Stimulated activated memory B cell treated with anti-CD40 and anti-IgM and Interleukin-4, amounts not matched to agents 10 μg/mL and 1 μg/mL and 100 μg/mL, for 72 hours (primary cell): ENCODE results near the gene EGF.

Experiments used
- ATAC-seq: fragments of 150-1000 bp; cut with Tn5 transposase; 2 replicates; pipeline ENCODE4 v1.10.0; 2021
- H3K27ac Mint-ChIP-seq: one replicate; pipeline ENCODE4 v1.8.0; 2022; ENCODE audit warnings: mild to moderate bottlenecking, mixed read lengths
- H3K27me3 Mint-ChIP-seq: one replicate; pipeline ENCODE4 v1.8.0; 2022; ENCODE audit warnings: mixed read lengths
- H3K36me3 Mint-ChIP-seq: one replicate; pipeline ENCODE4 v1.8.0; 2022; ENCODE audit warnings: mixed read lengths
- H3K4me1 Mint-ChIP-seq: one replicate; pipeline ENCODE4 v1.8.0; 2022; ENCODE audit warnings: mixed read lengths
- H3K4me3 Mint-ChIP-seq: one replicate; pipeline ENCODE4 v1.8.0; 2022; ENCODE audit warnings: mild to moderate bottlenecking, moderate library complexity, mixed read lengths
- H3K9me3 Mint-ChIP-seq: one replicate; pipeline ENCODE4 v1.8.0; 2022; ENCODE audit warnings: mixed read lengths

EGF gene

DNA sequence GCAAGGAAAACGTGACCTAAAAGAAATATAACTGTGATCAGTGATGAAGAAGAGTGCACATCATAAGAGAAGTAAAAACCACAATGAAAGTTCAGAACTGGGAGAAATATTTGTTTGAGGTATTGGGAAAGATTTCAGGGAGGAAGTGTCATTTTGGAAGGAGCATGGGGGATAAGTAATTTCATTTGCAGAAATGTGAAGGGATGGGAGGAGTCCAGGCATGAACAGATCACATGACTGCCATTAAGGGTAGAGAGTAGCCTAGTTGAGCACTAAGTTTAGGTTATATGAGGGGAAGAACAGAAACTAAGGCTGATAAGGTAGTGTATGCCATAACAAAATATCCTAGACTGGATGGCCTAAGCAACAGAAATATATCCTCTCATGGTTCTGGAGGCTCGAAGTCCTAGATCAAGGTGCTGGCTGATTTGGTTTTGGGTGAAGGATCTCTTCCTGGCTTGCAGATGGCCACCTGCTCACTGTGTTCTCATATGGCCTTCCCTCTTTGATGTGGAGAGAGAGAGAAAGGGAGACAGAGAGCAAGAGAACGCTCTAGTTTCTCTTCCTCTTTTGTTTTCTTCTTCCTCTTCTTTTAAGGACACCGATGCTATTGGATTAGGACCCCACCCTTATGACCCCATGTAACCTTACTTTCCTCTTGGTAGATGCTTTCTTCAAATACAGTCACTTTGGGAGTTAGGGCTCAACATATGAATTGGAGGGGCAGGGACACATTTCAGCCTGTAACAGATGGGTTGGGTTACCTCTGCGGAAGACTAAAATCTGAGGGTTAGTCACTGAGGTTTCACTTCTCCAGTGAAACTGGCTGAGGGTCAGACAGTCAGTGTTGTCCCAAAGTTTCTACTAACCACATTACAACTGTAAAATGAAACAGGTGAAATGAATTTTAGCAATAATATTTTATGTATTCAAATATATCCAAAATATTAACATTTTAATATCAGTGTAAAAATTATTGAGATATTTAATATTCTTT, 77.9 kb downstream of the EGF start:
- peaks cover 33% of the 10 kb centered on the region for H3K4me1 Mint-ChIP-seq
- H3K9me3 Mint-ChIP-seq, result peaks cover 10% of the 10 kb centered on the region
- H3K27me3 Mint-ChIP-seq, result no peaks in the 10 kb centered on the region
- H3K27ac Mint-ChIP-seq, result peak overlapping the region; percentile 51
- no peak overlapping the region for H3K4me3 Mint-ChIP-seq
- no peaks in the 10 kb centered on the region for H3K36me3 Mint-ChIP-seq
- peak; percentile 92 for ATAC-seq

DNA sequence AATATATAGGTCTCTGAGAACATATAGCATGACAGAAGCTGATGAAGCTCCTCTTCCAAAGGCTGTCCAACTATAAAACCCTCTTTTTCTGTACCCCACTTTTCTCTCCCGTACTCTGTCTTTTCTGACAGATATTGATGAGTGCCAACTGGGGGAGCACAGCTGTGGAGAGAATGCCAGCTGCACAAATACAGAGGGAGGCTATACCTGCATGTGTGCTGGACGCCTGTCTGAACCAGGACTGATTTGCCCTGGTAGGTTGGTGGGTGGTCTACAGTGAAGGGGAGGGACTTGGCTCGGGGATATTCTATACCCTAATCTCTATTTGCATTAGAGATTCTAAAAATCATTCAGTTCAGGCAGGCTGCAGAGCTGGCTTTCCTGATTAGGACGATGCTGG, 80.4 kb downstream of the EGF start:
- Mint-ChIP-seq H3K27me3 (no peaks in the 10 kb centered on the region), H3K36me3 (no peaks in the 10 kb centered on the region), H3K27ac (no peak overlapping the region), H3K4me1 (peaks cover 33% of the 10 kb centered on the region), H3K4me3 (no peak overlapping the region), H3K9me3 (peaks cover 10% of the 10 kb centered on the region)
- no peak for ATAC-seq

DNA sequence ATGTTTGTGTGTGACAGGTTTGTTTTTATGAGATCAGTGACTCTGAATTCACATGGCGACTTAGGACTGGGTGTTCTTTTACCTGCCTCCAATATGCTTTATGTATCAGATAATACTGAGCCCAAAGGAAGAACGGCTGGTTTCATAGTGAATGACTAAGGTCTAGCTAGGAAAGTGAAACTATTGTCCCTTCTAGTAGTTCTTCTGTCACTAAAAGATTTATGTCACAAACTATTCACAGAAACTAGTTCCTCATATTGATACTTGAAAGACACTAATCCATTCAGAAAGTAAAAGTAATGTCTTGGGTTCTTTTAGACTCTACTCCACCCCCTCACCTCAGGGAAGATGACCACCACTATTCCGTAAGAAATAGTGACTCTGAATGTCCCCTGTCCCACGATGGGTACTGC, 81.7 kb downstream of the EGF start:
- Mint-ChIP-seq H3K9me3 (peaks cover 8% of the 10 kb centered on the region), H3K4me3 (no peak overlapping the region), H3K36me3 (no peaks in the 10 kb centered on the region), H3K27me3 (peaks cover 3% of the 10 kb centered on the region), H3K4me1 (peaks cover 33% of the 10 kb centered on the region), H3K27ac (no peak overlapping the region)
- peak; percentile 57 for ATAC-seq

DNA sequence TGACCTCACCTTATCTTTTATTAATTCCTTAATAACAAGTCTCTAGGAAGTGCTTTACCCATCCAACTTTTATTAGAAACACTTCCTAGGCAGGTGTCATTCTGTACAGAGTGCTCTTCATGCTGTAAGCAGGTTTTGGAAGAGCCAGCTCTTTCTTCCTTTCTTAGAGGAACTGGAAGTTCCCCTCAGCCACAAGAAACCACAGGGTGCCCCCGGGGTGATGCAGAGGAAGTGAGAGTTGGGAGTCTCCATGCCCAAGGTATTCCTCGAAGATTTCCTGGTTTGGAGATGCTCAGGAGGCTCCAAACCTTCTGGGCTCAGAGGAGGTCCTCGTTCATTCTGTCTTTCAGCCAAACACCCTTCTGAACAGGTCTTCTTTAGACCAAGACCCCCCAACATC, 83.8 kb downstream of the EGF start:
- ATAC-seq, result no peak
- peaks cover 16% of the 10 kb centered on the region for H3K4me1 Mint-ChIP-seq
- peaks cover 12% of the 10 kb centered on the region for H3K27me3 Mint-ChIP-seq
- no peak overlapping the region for H3K4me3 Mint-ChIP-seq
- H3K36me3 Mint-ChIP-seq, result no peaks in the 10 kb centered on the region
- no peak overlapping the region for H3K27ac Mint-ChIP-seq
- no peaks in the 10 kb centered on the region for H3K9me3 Mint-ChIP-seq

DNA sequence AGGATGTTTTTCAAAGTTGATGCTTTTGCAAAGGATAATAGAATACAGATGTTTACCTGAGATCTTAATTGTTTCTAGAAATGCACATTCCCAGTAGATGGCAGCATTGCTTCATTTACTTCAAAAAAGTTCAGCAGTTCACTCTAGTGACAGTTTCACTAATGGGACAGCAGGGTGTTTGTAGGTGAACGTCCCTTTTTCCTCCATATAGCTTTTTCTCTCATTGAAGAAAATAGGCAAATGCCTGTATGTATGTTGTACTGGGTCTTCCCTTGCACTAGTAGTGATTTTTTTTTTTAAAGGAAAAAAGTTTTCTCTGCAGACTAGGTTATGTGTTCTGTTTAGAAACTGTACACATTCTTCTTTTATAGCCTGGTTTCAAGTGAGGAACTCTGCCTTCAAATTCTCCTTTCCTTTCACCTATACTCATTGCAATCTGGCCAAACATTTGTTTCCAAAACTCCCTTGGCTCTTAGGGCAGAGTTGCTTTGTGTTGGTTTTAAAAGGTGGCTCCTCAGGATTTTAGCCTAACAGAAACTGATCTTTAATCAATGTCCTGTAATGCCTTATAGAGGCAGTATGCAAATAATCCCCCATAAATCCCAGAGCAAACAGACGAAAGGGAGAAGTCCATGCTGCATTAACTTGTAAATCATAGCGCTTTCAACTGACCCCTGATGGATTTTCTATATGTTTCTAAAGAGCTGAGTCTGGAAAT, 86.3 kb downstream of the EGF start:
- Mint-ChIP-seq H3K27ac (no peak overlapping the region), H3K36me3 (no peaks in the 10 kb centered on the region), H3K9me3 (no peaks in the 10 kb centered on the region), H3K4me1 (peaks cover 9% of the 10 kb centered on the region), H3K27me3 (peaks cover 12% of the 10 kb centered on the region), H3K4me3 (no peak overlapping the region)
- ATAC-seq, result peak; percentile 55

DNA sequence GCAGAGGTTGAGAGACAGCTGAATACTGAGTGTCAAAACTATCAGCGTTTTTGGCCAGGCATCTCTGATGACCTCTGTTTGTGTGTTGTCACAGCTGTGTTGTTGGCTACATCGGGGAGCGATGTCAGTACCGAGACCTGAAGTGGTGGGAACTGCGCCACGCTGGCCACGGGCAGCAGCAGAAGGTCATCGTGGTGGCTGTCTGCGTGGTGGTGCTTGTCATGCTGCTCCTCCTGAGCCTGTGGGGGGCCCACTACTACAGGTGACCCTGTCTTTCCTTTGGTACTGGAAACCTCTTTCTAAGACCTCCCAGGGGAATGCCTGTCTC, 86.9 kb downstream of the EGF start:
- no peaks in the 10 kb centered on the region for H3K36me3 Mint-ChIP-seq
- H3K27me3 Mint-ChIP-seq, result peaks cover 12% of the 10 kb centered on the region
- ATAC-seq, result no peak
- H3K4me3 Mint-ChIP-seq, result no peak overlapping the region
- peaks cover 5% of the 10 kb centered on the region for H3K4me1 Mint-ChIP-seq
- no peak overlapping the region for H3K27ac Mint-ChIP-seq
- H3K9me3 Mint-ChIP-seq, result no peaks in the 10 kb centered on the region

DNA sequence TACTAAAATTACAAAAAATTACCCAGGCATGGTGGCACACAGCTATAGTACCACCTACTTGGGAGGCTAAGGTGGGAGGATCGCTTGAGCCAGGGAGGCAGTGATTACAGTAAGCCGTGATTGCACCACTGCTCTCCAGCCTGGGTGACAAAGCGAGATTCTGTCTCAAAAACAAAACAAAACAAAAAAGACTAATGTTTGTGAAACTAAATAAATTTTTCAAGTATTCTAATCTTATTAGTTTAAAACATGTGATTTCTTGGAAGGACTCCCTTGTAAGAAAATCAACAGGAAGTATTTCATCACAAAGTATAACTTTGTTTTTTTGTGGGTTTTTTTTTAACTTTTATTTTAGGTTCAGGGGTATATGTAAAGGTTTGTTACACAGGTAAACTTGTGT, 89.6 kb downstream of the EGF start:
- peaks cover 12% of the 10 kb centered on the region for H3K27me3 Mint-ChIP-seq
- H3K9me3 Mint-ChIP-seq, result no peaks in the 10 kb centered on the region
- ATAC-seq, result no peak
- no peaks in the 10 kb centered on the region for H3K4me1 Mint-ChIP-seq
- H3K36me3 Mint-ChIP-seq, result no peaks in the 10 kb centered on the region
- H3K27ac Mint-ChIP-seq, result no peak overlapping the region
- H3K4me3 Mint-ChIP-seq, result no peak overlapping the region

DNA sequence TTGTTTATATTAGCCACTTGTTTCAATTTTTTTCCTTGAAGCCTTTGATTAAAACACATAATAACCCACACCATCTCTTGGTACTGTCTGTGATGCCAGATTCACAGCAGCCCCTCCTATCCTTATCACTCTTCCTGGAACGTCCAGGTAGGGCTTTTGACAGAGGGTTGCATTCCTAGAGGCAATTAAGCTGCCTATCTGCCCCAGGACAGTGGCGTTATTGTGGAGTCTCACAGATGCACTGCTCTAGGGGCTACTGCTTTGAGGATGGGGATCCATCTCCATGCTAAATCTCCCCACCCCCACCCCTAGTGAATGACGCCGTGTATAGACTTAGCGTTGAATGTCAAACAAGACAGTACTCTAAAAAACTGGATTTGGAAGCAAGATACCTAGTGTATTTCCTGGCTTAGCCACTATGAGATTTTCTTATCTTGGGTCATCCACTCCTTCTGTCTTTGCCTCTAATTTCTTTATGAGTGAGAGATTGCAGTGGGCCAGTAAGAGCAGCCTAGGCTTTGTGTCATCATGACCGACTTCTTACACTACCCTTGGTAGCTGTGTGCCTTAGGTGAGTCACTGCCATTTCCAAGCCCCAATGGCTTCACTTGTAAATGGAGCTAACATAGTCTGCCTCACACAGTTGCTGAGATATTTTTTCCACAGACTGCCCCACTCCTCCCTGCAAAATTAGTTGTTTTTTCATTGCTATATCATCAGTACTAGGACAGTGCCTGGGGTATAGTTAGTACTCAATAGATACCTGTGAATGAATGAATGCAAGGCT, 90.9 kb downstream of the EGF start:
- no peaks in the 10 kb centered on the region for H3K4me1 Mint-ChIP-seq
- H3K4me3 Mint-ChIP-seq, result no peak overlapping the region
- H3K9me3 Mint-ChIP-seq, result no peaks in the 10 kb centered on the region
- no peaks in the 10 kb centered on the region for H3K36me3 Mint-ChIP-seq
- H3K27ac Mint-ChIP-seq, result no peak overlapping the region
- no peak for ATAC-seq
- H3K27me3 Mint-ChIP-seq, result peaks cover 12% of the 10 kb centered on the region

DNA sequence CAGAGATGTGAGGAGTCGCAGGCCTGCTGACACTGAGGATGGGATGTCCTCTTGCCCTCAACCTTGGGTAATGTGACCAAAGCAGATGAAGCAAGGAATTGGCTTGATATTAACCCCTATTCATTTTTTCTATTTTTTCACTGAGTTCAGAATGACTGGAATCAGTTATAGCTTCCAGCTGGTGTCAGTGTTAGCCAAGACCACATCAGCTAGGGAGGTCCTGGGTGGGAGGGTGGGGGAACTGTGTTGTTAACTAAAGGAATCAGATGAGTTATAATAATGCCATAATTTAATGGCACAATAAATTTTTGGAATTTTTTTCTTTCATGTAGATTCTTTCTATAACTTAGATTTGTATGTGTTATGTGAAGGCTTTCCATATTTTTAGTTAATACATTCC, 91.9 kb downstream of the EGF start:
- no peaks in the 10 kb centered on the region for H3K9me3 Mint-ChIP-seq
- no peak for ATAC-seq
- no peak overlapping the region for H3K27ac Mint-ChIP-seq
- no peaks in the 10 kb centered on the region for H3K4me1 Mint-ChIP-seq
- peaks cover 8% of the 10 kb centered on the region for H3K27me3 Mint-ChIP-seq
- H3K4me3 Mint-ChIP-seq, result no peak overlapping the region
- H3K36me3 Mint-ChIP-seq, result no peaks in the 10 kb centered on the region

DNA sequence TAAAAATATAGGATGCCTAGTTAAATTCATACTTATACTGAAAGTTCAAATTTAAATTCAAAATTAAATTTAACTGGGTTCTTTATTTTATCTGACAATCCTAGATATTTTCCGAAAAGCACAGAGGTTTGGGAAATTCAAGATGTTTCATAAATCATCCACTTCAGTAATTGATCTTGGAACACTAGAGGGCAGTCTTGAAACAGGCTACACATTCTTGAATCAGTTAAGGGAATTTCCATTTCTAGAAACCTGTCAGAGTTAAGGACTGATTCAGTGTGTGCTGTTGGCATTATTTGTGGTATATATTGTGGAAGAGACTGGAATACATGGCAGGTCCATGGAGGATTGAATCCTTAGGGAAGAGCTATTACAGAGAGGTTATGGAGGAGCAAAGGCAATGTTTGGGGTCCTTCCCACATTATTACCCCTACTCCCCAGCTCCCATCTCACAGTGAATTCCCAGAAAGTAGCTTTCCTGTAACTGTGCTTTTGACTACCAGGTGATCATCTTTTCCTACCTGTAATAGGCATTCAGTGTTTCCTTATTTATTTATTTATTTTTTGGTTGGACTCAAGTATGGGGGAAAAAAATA, 92.9 kb downstream of the EGF start:
- Mint-ChIP-seq H3K4me3 (no peak overlapping the region), H3K9me3 (no peaks in the 10 kb centered on the region), H3K36me3 (no peaks in the 10 kb centered on the region), H3K27me3 (no peaks in the 10 kb centered on the region), H3K4me1 (no peaks in the 10 kb centered on the region), H3K27ac (no peak overlapping the region)
- no peak for ATAC-seq

DNA sequence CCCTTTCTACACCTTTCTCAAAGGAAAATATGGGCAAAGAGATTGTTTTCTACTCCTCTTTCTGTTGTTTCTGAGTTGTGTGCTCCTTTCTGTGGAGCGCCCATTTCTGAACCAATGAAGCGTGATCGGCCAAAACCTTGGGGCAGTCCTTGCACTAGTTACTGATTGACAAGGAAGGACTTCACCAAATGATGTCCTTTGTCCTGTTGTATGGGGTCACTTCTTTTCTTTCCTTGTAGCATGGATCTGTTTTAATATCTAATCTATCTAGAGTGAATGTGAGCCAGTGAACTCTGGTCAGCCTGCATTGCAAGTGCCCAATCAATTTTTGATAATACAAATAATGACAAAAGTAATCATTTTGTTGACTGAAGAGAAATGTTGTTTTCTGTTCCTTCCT, 94.5 kb downstream of the EGF start:
- no peak for ATAC-seq
- Mint-ChIP-seq H3K36me3 (no peaks in the 10 kb centered on the region), H3K4me1 (no peaks in the 10 kb centered on the region), H3K9me3 (no peaks in the 10 kb centered on the region), H3K27ac (no peak overlapping the region), H3K27me3 (no peaks in the 10 kb centered on the region), H3K4me3 (no peak overlapping the region)

DNA sequence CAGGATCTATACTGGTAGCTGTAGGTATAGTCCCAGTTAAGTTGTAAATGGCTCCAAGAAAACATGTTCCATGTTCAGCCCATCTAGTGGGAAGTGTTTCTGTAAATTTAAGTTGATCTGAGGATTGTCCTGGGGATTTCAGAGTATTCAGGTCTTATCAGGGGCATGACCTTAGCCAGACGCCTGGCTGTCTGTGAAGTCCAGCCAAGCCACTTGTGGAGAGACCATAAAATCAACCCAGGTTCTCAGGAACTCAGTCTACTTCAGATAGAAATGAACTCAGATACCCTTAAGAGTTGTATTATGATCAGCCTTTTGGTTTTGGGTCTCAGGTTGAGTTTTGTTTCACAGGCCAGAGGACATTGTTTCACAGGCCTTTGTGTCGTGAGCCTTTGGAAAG, 95.9 kb downstream of the EGF start:
- H3K36me3 Mint-ChIP-seq, result no peaks in the 10 kb centered on the region
- H3K9me3 Mint-ChIP-seq, result no peaks in the 10 kb centered on the region
- peaks cover 6% of the 10 kb centered on the region for H3K27me3 Mint-ChIP-seq
- no peaks in the 10 kb centered on the region for H3K4me1 Mint-ChIP-seq
- ATAC-seq, result no peak
- H3K27ac Mint-ChIP-seq, result no peak overlapping the region
- H3K4me3 Mint-ChIP-seq, result no peak overlapping the region

DNA sequence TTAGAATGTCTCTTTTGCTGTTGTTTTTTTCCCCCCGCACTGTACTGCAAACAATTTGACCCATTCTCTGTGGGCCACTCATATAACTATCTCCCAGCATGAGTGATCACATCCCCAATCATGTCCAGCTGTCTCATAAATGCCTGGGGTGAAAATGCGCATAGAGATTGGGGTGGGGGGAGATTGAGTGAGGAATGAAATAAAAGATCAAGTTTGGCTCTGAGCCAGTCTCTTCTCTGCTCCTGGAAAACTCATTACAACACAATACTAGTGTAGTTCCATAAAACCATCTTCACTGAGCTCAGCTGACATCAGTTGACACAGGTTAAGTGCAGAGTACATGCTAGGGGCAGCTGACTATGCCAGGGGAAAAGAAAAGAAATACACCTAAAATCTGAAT, 96.9 kb downstream of the EGF start:
- H3K4me3 Mint-ChIP-seq, result no peak overlapping the region
- H3K36me3 Mint-ChIP-seq, result no peaks in the 10 kb centered on the region
- no peak overlapping the region for H3K27ac Mint-ChIP-seq
- no peak for ATAC-seq
- H3K9me3 Mint-ChIP-seq, result no peaks in the 10 kb centered on the region
- H3K4me1 Mint-ChIP-seq, result no peaks in the 10 kb centered on the region
- H3K27me3 Mint-ChIP-seq, result peaks cover 16% of the 10 kb centered on the region

DNA sequence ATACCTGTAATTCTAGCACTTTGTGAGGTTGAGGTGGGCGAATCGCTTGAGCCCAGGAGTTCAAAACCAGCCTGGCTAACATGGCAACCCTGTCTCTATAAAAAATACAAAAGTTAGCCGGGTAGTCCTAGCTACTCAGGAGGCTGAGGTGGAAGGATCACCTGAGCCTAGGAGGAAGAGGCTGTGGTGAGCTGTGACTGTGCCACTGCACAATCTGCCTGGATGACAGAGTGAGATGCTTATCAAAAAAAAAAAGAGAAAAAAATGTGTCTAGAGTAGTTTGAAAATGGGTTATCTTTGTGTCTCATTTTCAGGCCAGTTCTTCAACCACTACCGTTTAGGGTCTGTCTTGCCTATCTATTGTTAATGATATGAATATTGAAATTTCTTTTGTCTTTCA, 98.1 kb downstream of the EGF start:
- Mint-ChIP-seq H3K36me3 (no peaks in the 10 kb centered on the region), H3K27me3 (peaks cover 19% of the 10 kb centered on the region), H3K4me1 (no peaks in the 10 kb centered on the region), H3K4me3 (no peak overlapping the region), H3K27ac (no peak overlapping the region), H3K9me3 (no peaks in the 10 kb centered on the region)
- no peak for ATAC-seq

DNA sequence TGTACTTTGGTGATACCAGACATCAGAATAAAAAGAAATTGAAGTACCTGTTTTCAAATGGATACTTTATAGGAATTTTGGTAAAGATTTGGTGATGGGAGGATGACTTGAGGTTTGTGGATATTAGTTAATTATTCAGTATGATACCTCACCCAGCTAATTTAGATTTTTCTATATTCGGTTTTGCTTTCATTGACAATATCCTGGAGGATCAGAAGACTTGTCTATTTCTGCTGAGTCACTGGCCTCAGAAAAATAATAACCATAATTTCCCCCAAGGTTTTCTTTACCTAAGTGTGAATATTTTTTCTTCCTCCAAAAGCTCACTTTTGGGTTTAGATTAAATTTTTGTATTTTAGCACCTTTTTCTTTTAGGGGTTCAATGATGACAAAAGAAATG, 100.2 kb downstream of the EGF start:
- Mint-ChIP-seq H3K4me1 (no peaks in the 10 kb centered on the region), H3K27me3 (peaks cover 19% of the 10 kb centered on the region), H3K9me3 (no peaks in the 10 kb centered on the region), H3K36me3 (no peaks in the 10 kb centered on the region), H3K27ac (no peak overlapping the region), H3K4me3 (no peak overlapping the region)
- ATAC-seq, result no peak
